Measurements from ENCODE around the gene VASP. TPM values are rescaled to one million over a fixed set of nuclear protein-coding genes. Genes with fewer than 3 reads are reported as not detected.

VASP gene
- total and polyA plus RNA-seq, 5 experiments from 2014 or later = 39.9 to 72.1 (median 49.6) TPM

DNA sequence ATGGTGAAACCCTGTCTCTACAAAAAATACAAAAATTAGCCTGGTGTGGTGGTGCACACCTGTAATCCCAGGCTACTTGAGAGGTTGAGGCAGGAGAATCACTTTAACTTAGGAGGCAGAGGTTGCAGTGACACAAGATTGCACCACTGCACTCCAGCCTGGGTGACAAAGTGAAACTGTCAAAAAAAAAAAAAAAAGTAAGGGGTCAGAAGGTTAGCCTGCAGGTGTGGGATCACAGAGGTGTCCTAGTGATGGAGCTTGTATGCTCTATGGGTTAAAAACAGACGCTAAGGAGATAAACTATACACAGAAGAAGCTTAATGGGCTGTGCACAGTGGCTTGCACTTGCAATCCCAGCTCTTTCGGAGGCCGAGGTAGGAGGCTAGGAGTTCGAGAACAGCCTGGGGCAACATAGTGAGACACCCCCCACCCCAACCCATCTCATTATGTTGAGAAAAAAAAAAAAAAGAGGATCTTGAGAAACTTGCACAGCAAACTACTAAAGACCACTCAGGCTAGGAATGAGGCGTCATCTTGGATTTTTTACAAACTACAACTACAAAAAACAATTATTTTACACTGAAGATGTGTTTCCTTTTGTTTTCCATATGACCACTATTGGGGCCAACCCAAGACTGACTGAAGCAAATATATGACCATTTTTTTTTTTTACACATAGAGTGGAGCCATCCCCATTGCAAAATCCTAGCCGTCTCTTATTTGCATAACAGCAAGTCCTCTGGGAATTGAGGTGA lies 31.6 kb upstream of the VASP start:
- peaks cover 7 to 37% (median 14%) of the 10 kb centered on the region in 5 donors for H3K27me3 Mint-ChIP-seq
- H3K4me3 Mint-ChIP-seq = peak overlapping the region in 6 of 10 donors; percentile 12 to 70 (median 52)
- H3K4me1 Mint-ChIP-seq = peaks cover 26 to 81% (median 56%) of the 10 kb centered on the region in 4 donors
- POLR2A ChIA-PET = interaction anchor here (3.6 kb wide), 1 partner anchor 7 kb away, joined by 60 read pairs; the partner anchor contains the start of gene FOSB
- ATAC-seq (peak in 1 of 2 donors; percentile 7), DNase-seq (peak in 4 of 10 donors; percentile 33 to 72 (median 55))
- H3K27ac Mint-ChIP-seq = peak overlapping the region in 5 of 10 donors; percentile 26 to 100 (median 75)
- H3K9me3 Mint-ChIP-seq = peaks cover 0 to 3% (median 0%) of the 10 kb centered on the region in 9 donors
- H3K36me3 Mint-ChIP-seq = peaks cover 0 to 8% (median 3%) of the 10 kb centered on the region in 3 donors

DNA sequence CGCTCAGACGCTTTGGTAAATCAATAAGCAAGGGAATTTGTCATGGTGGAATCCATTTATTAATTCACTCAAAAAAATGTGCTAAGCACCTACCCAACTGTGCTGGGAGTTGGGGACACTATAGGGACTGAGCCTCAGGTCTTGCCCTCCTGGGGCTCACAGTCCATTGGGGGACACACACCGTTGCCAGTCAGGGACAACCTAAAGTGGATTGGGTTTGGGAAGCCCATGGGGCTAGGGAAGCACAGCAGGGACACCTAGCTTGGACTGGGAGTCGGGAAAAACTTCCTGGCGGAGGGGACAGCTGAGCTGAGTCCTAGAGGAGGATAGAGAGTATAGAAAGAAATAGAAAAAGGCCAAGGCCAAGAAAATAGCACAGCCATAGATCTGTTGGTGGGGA lies 31.0 kb upstream of the VASP start:
- POLR2A ChIA-PET = interaction anchor here (3.6 to 5.7 kb wide), 2 partner anchors 8 to 36 kb away, joined by 60 to 133 read pairs; partner anchors contain the start of gene FOSB
- peaks cover 26 to 77% (median 54%) of the 10 kb centered on the region in 4 donors for H3K4me1 Mint-ChIP-seq
- no peak for ATAC-seq
- peak in 5 of 10 donors; percentile 27 to 68 (median 44) for DNase-seq
- H3K9me3 Mint-ChIP-seq = peaks cover 0 to 3% (median 0%) of the 10 kb centered on the region in 9 donors
- peaks cover 7 to 37% (median 13%) of the 10 kb centered on the region in 5 donors for H3K27me3 Mint-ChIP-seq
- H3K4me3 Mint-ChIP-seq = peak overlapping the region in 7 of 10 donors; percentile 3 to 77 (median 22)
- peaks cover 0 to 8% (median 3%) of the 10 kb centered on the region in 3 donors for H3K36me3 Mint-ChIP-seq
- peak overlapping the region in 6 of 10 donors; percentile 17 to 100 (median 78) for H3K27ac Mint-ChIP-seq

DNA sequence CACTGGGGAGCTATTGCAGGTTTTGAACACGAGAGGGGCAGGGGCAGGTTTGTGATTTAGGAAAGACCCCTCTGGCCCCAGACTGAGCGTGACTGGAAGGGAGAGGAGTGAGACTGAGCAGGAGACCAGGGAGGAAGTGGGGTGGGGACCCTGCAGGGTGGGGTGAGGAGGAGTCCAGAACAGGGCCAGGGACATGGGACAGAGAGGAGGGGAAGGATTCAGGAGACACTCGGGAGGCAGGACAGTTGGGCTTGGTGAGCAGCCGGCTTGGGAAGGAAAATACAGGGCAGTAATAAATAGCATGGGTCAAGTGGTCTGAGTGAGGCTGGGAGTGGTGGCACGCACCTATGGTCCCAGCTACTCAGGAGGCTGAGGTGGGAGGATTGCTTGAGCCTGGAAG lies 30.1 kb upstream of the VASP start:
- Mint-ChIP-seq H3K27ac (peak overlapping the region in 6 of 10 donors; percentile 57 to 100 (median 84)), H3K36me3 (peaks cover 0 to 4% (median 3%) of the 10 kb centered on the region in 3 donors), H3K4me3 (peak overlapping the region in 9 of 10 donors; percentile 15 to 72 (median 60)), H3K4me1 (peaks cover 21 to 68% (median 49%) of the 10 kb centered on the region in 4 donors), H3K27me3 (peaks cover 3 to 29% (median 5%) of the 10 kb centered on the region in 5 donors), H3K9me3 (peaks cover 0 to 3% (median 0%) of the 10 kb centered on the region in 9 donors)
- DNase-seq = peak in 2 of 10 donors; percentile 44 to 49
- POLR2A ChIA-PET = interaction anchor here (1.5 to 5.7 kb wide), 4 partner anchors 9 to 49 kb away, joined by 4 to 133 read pairs (median 38); partner anchors contain the start of gene FOSB
- no peak for ATAC-seq

DNA sequence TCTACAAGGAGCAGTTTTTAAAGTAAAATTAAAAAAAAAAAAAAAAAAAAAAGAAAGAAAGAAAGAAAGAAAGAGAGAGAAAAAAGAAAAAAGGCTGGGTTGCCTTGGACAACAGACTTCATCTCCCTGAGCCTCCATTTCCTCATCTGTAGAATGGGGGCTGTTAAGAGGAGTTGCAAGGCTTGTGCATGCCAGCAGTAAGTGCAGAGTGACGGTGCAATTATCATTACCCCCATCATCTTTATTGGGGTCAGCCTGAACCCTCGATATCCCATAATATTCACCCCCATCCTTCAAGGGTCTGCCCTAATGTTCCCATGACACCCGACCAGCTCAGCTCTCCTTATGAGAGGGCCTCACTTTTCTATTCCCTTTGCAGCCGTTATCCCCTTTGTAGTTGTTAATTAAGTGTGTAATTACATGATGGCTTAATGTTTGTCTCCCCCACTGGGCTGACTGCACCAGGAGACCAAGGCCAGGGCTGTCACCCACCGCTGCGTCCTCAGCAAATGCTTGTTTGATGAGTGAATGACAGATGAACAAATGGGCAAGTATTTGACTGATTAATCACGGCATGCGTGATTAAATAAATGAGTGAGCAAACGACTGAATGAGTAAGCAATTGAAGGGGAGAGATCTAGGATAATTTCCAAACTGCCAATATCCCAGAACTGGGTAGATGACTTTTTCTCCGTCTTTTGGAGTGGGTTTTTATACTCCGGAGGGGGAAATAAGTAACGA lies 29.4 kb upstream of the VASP start:
- ATAC-seq (peak in 1 of 2 donors; percentile 2), DNase-seq (peak in 4 of 10 donors; percentile 27 to 69 (median 50))
- Mint-ChIP-seq H3K4me1 (peaks cover 18 to 61% (median 44%) of the 10 kb centered on the region in 4 donors), H3K36me3 (peaks cover 0 to 4% (median 0%) of the 10 kb centered on the region in 3 donors), H3K27ac (peak overlapping the region; percentile 97 to 100 (median 98)), H3K27me3 (peaks cover under 1 to 22% (median 2%) of the 10 kb centered on the region in 5 donors), H3K9me3 (peaks cover 0 to 3% (median 0%) of the 10 kb centered on the region in 9 donors), H3K4me3 (peak overlapping the region; percentile 67 to 95 (median 90))
- POLR2A ChIA-PET = interaction anchor here (0.9 to 5.7 kb wide), 13 partner anchors 10 to 313 kb away, joined by 3 to 133 read pairs (median 8); partner anchors contain the start of genes FOSB and RTN2

DNA sequence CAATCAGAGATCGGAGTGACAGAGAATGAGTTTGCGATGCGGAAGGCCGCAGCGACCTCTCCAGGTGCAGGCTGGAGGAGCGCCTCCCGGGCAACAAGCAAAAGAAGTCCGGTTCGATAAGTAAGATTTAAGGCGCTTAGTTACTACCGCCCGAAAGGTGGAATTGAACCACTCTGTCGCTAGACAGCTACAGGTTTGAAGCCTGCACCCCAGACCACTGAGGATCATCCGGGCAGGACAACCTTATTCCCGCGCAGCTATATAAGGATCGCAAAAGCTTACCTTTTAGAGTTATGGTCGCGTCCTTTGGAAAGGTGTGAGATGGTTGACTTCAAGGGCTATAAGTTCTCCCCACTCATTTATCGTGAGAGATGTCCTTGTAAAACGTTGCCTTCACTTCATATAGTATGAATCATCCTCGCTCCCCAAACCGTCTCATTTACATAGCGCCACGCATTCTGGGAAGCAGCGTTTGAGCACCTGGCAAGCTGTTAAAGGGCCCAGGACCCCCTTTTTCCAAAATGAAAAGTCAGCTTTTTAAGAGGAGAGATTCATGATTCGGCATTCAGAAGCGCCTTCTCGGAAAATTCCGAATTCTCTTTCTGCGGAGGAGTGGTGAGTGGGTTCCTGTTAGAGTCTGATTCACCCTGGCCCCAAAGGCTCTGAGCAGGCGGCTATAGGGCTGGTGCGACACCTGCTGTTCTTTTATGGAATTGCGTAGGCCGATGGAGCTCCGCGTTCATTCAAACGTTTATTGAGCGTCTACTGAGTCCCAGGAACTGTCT lies 28.6 kb upstream of the VASP start:
- Mint-ChIP-seq H3K27me3 (peaks cover 0 to 19% (median 0%) of the 10 kb centered on the region in 5 donors), H3K4me1 (peaks cover 16 to 57% (median 42%) of the 10 kb centered on the region in 4 donors)

DNA sequence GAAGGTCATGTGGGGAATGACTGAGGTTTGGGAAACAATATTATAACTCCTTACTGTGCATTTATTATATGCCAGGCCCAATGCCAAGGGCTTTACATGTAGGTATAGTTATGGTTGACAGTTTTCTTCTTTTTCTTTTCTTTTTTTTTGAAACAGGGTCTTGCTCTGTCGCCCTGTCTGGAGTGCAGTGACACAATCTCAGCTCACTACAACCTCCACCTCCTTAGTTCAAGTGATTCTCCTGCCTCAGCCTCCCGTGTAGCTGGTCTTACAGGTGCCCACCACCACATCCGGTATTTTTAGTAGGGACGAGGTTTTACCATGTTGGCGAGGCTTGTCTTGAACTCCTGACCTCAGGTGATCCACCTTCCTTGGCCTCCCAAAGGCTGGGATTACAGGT lies 24.2 kb upstream of the VASP start:
- no peak overlapping the region for H3K27ac Mint-ChIP-seq
- H3K4me3 Mint-ChIP-seq = no peak overlapping the region
- peaks cover 0 to 5% (median 0%) of the 10 kb centered on the region in 5 donors for H3K27me3 Mint-ChIP-seq
- POLR2A ChIA-PET = no interaction called here
- H3K9me3 Mint-ChIP-seq = peaks cover 0 to 3% (median 0%) of the 10 kb centered on the region in 9 donors
- DNase-seq (no peak), ATAC-seq (no peak)
- H3K4me1 Mint-ChIP-seq = peaks cover 4 to 30% (median 22%) of the 10 kb centered on the region in 4 donors
- H3K36me3 Mint-ChIP-seq = no peaks in the 10 kb centered on the region

More for the DNA sequence above, 28.6 kb upstream of the VASP start:
- POLR2A ChIA-PET = interaction anchor here (0.6 to 5.7 kb wide), 15 partner anchors 10 to 423 kb away, joined by 3 to 133 read pairs (median 6); partner anchors contain the start of genes FOSB and RTN2
- peaks cover 0 to 3% (median 0%) of the 10 kb centered on the region in 9 donors for H3K9me3 Mint-ChIP-seq
- H3K4me3 Mint-ChIP-seq = peak overlapping the region; percentile 67 to 95 (median 90)
- DNase-seq (peak; percentile 73 to 96 (median 88)), ATAC-seq (peak; percentile 50 to 70)
- peak overlapping the region; percentile 97 to 100 (median 98) for H3K27ac Mint-ChIP-seq
- H3K36me3 Mint-ChIP-seq = peaks cover 0 to 4% (median 0%) of the 10 kb centered on the region in 3 donors

DNA sequence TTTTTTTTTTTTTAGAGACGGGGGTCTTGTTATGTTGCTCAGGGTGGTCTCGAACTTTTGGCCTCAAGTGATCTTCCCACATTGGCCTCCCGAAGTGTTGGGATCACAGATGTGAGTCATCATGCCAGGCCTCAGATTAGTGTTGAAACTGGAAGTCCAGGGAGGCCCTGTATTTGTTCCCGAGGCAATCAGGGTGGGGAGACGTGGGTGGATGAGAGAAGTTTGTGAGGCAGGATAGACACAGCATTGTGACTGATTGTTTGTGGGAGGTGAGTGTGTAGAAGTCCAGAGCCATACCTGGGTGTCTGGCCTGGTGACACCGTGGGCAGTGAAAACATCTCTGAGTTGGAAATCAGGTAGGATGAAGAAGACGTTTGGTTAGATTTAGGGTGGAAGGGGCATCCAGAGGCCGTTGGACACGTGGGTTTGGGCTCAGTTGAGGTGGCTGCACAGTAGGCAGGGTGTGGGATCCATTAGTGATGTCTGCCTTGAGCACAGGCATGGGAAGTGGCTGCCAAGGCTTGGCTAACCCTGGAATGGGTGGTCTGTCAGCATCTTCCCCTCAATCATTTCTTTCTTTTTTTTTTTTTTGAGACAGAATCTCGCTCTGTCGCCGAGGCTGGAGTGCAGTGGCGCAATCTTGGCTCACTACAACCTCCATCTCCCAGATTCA lies 22.9 kb upstream of the VASP start:
- Mint-ChIP-seq H3K27me3 (peaks cover 0 to 5% (median 0%) of the 10 kb centered on the region in 5 donors), H3K27ac (peak overlapping the region in 1 of 10 donors; percentile 68), H3K4me1 (peaks cover 2 to 16% (median 11%) of the 10 kb centered on the region in 4 donors), H3K4me3 (peak overlapping the region in 4 of 10 donors; percentile 2 to 75 (median 24)), H3K9me3 (no peaks in the 10 kb centered on the region), H3K36me3 (no peaks in the 10 kb centered on the region)
- no peak for DNase-seq
- POLR2A ChIA-PET = interaction anchor here (0.6 to 2.1 kb wide), 8 partner anchors 13 to 60 kb away, joined by 3 to 26 read pairs (median 3); partner anchors contain the start of gene FOSB
- no peak for ATAC-seq

DNA sequence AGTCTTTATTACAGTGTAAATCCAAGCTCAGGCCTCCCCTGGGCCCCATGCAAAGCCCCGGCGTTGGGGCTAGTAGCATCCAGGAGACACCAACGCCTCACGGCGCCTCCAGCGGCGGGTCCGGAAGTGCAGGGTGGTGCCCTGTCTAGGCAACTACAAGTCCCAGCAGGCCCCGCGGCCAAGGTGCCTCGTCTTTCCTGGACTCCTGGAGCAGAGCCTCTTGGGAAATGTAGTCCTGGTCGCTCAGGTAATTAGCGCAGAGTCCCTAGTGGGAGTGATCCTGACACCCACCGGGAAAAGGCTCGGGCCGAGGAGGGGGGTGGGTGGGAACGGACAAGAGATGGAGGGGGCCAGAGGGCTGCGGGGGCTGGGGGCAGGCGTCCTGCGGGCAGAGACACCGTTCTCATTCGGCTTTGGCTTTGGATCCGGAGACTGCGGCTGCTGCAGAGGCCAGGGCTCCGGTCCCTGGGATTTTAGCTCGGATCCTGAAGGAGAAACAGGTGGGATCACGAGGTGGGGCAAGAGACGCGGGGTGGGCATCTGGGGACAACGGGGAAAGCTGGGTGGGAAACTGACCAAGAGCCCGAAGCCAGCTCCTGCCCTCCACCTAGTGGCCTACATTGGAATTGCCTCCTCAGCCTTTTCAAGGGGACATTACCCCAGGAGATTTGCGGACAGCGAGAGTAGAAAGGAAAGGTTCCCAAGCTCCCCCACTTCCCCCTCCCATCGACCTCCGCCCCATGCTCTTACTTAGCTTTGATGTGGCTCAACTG lies 21.8 kb upstream of the VASP start:
- H3K4me1 Mint-ChIP-seq = peaks cover 0 to 12% (median 8%) of the 10 kb centered on the region in 4 donors
- peak overlapping the region in 9 of 10 donors; percentile 6 to 92 (median 83) for H3K27ac Mint-ChIP-seq
- H3K36me3 Mint-ChIP-seq = no peaks in the 10 kb centered on the region
- H3K9me3 Mint-ChIP-seq = no peaks in the 10 kb centered on the region
- H3K27me3 Mint-ChIP-seq = peaks cover 0 to 5% (median 0%) of the 10 kb centered on the region in 5 donors
- ATAC-seq = peak; percentile 97 to 99
- peak; percentile 92 to 99 (median 96) for DNase-seq
- POLR2A ChIA-PET = interaction anchor here (0.6 to 2.1 kb wide), 11 partner anchors 11 to 83 kb away, joined by 3 to 26 read pairs (median 4); partner anchors contain the start of gene FOSB
- H3K4me3 Mint-ChIP-seq = peak overlapping the region; percentile 89 to 97 (median 92)

DNA sequence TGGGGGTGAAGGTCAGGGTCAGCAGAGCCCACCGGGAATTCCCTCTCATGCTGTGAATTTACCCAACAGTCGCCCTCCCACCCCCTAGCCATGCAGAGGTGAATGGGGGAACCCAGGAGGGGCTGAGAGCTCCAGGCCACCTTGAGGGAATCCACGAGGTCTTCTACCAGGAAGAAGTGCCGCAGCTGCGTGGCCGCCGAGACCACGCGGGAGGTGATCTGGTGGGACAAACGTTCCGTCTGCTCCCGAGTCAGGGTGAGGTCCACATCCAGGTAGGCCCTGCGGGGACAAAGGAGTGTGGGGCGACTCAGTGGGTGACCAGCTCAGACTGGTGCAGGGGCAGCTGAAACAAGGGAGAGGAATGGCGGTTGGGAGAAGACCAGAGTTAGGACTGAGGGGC lies 18.6 kb upstream of the VASP start:
- Mint-ChIP-seq H3K36me3 (no peaks in the 10 kb centered on the region), H3K9me3 (no peaks in the 10 kb centered on the region), H3K27ac (peak overlapping the region in 1 of 10 donors; percentile 58), H3K4me3 (no peak overlapping the region), H3K4me1 (peaks cover 2 to 22% (median 15%) of the 10 kb centered on the region in 4 donors), H3K27me3 (peaks cover 0 to 15% (median 11%) of the 10 kb centered on the region in 5 donors)
- POLR2A ChIA-PET = interaction anchor here (0.5 kb wide), 1 partner anchor 32 kb away, joined by 3 read pairs; no protein-coding TSS in a partner anchor
- DNase-seq (no peak), ATAC-seq (no peak)

DNA sequence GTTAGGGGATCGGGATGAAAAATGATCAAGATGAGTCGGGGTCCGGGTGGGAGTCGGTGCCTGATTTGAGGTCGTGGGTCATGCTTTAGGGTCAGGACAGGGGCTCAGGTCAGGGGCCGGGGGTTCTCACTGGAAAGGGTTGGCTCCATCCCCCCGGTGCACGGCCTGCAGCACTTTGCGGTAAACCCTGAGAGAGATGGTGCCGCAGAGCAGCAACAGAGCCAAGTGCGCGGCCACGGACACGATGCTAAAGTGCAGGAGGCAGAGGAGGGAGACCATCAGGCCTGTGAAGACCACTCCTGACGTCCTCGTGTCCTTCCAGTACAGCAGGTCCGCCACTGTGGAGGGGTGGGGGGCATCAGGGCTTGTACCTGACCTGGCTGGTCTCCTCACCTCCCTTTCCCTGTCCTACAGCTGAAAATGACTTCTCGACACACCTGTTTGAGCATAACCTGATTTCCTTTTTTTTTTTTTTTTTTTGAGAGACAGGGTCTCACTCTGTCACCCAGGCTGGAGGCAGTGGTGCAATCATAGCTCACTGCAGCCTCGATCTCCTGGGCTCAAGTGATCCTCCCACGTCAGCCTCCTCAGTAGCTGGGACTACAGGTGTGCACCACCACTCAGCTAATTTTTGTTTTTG lies 17.9 kb upstream of the VASP start:
- no peaks in the 10 kb centered on the region for H3K9me3 Mint-ChIP-seq
- H3K4me3 Mint-ChIP-seq = no peak overlapping the region
- peaks cover 2 to 24% (median 17%) of the 10 kb centered on the region in 4 donors for H3K4me1 Mint-ChIP-seq
- peak overlapping the region in 1 of 10 donors; percentile 75 for H3K27ac Mint-ChIP-seq
- H3K27me3 Mint-ChIP-seq = peaks cover 0 to 21% (median 16%) of the 10 kb centered on the region in 5 donors
- H3K36me3 Mint-ChIP-seq = no peaks in the 10 kb centered on the region
- DNase-seq (no peak), ATAC-seq (no peak)
- POLR2A ChIA-PET = interaction anchor here (0.7 kb wide), 1 partner anchor 104 kb away, joined by 4 read pairs; no protein-coding TSS in a partner anchor
